Measurements from ENCODE around the gene CCDC71. TPM values are rescaled to one million over a fixed set of nuclear protein-coding genes. Genes with fewer than 3 reads are reported as not detected.

CCDC71 gene
- total RNA-seq (2014; rRNA removed; shearing (Covaris generic)), result 19.0 and 19.6 TPM in 2 replicates

- peak; percentile 54 for DNase-seq (ENCODE audit: low read depth)
Measured at GRCh38 chr3:49165771-49166751, at the start of gene CCDC71. Gene CCDC71, minus strand, starts transcription at chr3:49166331. Its CDS starts 2,123 bp downstream, at chr3:49164208.

- no peak for DNase-seq (ENCODE audit: low read depth)
Measured at GRCh38 chr3:49213998-49214397, 47.9 kb upstream of the CCDC71 start.

- DNase-seq (ENCODE audit: low read depth), result no peak
Measured at GRCh38 chr3:49213541-49213943, 47.4 kb upstream of the CCDC71 start.

GRCh38 chr3:49199900-49200281, 33.8 kb upstream of the CCDC71 start:
- no peak for DNase-seq (ENCODE audit: low read depth)

- DNase-seq (ENCODE audit: low read depth), result no peak
Measured at GRCh38 chr3:49199239-49199899, 33.2 kb upstream of the CCDC71 start.

GRCh38 chr3:49198611-49199230, 32.6 kb upstream of the CCDC71 start:
- no peak for DNase-seq (ENCODE audit: low read depth)

- no peak for DNase-seq (ENCODE audit: low read depth)
Measured at GRCh38 chr3:49198161-49198560, 32.0 kb upstream of the CCDC71 start.

- no peak for DNase-seq (ENCODE audit: low read depth)
Measured at GRCh38 chr3:49191741-49192140, 25.6 kb upstream of the CCDC71 start.

GRCh38 chr3:49183873-49184272, 17.7 kb upstream of the CCDC71 start:
- no peak for DNase-seq (ENCODE audit: low read depth)

- DNase-seq (ENCODE audit: low read depth), result no peak
Measured at GRCh38 chr3:49182682-49183081, 16.6 kb upstream of the CCDC71 start.

GRCh38 chr3:49181351-49181750, 15.2 kb upstream of the CCDC71 start:
- DNase-seq (ENCODE audit: low read depth), result no peak

GRCh38 chr3:49180116-49180515, 14.0 kb upstream of the CCDC71 start:
- DNase-seq (ENCODE audit: low read depth), result no peak

- DNase-seq (ENCODE audit: low read depth), result no peak
Measured at GRCh38 chr3:49177073-49177472, 10.9 kb upstream of the CCDC71 start.

GRCh38 chr3:49175530-49175929, 9.4 kb upstream of the CCDC71 start:
- DNase-seq (ENCODE audit: low read depth), result no peak

- DNase-seq (ENCODE audit: low read depth), result no peak
Measured at GRCh38 chr3:49174397-49174985, 8.4 kb upstream of the CCDC71 start.

- DNase-seq (ENCODE audit: low read depth), result no peak
Measured at GRCh38 chr3:49173792-49174170, 7.7 kb upstream of the CCDC71 start.

GRCh38 chr3:49173116-49173791, 7.1 kb upstream of the CCDC71 start:
- DNase-seq (ENCODE audit: low read depth), result peak; percentile 11

GRCh38 chr3:49172551-49173041, 6.5 kb upstream of the CCDC71 start:
- DNase-seq (ENCODE audit: low read depth), result no peak

- DNase-seq (ENCODE audit: low read depth), result no peak
Measured at GRCh38 chr3:49171775-49172500, 5.8 kb upstream of the CCDC71 start.

GRCh38 chr3:49171119-49171774, 5.1 kb upstream of the CCDC71 start, which contains the start of gene KLHDC8B:
Gene KLHDC8B, plus strand, starts transcription at chr3:49171598. Its CDS starts 1,172 bp downstream, at chr3:49172770.
- DNase-seq (ENCODE audit: low read depth), result peak; percentile 59
